WTC11 (cell line): ENCODE measurements around the gene DNAJA4.

Experiments
- ELF4 ChIP-seq: sonication (generic); formaldehyde crosslinking; IDR thresholded peaks from 2 replicates; pipeline ENCODE4 v1.8.1; 2022; ENCODE audit warnings: low read depth, mild to moderate bottlenecking, moderate library complexity, missing genetic modification reagents
- TF ChIP-seq, protein P1 (sequence below): fragments of 200-600 bp; IDR thresholded peaks from 2 replicates; pipeline ENCODE4 v1.8.0; 2022; ENCODE audit warnings: antibody characterized with exemption
- TF ChIP-seq, protein P2 (sequence below): sonication (generic); formaldehyde crosslinking; IDR thresholded peaks from 2 replicates; pipeline ENCODE4 v1.8.0; 2023; ENCODE audit warnings: missing genetic modification reagents
- TF ChIP-seq, protein P3 (sequence below): sonication (generic); formaldehyde crosslinking; IDR thresholded peaks from 2 replicates; pipeline ENCODE4 v1.8.0; 2022; ENCODE audit warnings: missing genetic modification reagents
- TF ChIP-seq, protein P4 (sequence below): sonication (generic); formaldehyde crosslinking; IDR thresholded peaks from 2 replicates; pipeline ENCODE4 v1.8.1; 2023; ENCODE audit warnings: mild to moderate bottlenecking, missing genetic modification reagents
- TF ChIP-seq, protein P5 (sequence below): sonication (generic); formaldehyde crosslinking; IDR thresholded peaks from 2 replicates; pipeline ENCODE4 v1.8.1; 2022; ENCODE audit warnings: low read depth, mild to moderate bottlenecking, moderate library complexity, missing genetic modification reagents, borderline replicate concordance
- TF ChIP-seq, protein P6 (sequence below): sonication (generic); formaldehyde crosslinking; IDR thresholded peaks from 2 replicates; pipeline ENCODE4 v1.8.1; 2022; ENCODE audit warnings: low read depth, missing genetic modification reagents, borderline replicate concordance

DNA sequence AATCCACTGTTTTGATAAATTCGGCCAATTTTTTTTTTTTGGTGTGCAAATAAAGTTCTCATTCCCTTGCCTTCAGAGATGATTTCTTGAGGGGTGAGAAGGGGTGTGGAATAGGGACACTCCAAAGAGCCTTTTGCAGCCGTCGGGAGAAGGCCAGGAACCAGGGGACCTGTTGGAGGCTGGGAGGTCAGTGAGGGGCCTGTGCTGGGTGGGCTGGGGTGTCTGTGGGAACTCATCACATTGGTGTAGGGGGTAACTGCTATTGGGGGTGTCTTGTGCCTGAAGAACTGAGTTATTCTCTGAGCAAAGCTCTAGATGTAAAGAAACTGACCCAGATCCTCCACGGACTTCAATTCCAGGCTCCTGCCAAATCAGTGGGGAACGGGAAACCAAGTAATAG is 48.6 kb downstream of the DNAJA4 start:
- TF ChIP-seq, protein P1, sequence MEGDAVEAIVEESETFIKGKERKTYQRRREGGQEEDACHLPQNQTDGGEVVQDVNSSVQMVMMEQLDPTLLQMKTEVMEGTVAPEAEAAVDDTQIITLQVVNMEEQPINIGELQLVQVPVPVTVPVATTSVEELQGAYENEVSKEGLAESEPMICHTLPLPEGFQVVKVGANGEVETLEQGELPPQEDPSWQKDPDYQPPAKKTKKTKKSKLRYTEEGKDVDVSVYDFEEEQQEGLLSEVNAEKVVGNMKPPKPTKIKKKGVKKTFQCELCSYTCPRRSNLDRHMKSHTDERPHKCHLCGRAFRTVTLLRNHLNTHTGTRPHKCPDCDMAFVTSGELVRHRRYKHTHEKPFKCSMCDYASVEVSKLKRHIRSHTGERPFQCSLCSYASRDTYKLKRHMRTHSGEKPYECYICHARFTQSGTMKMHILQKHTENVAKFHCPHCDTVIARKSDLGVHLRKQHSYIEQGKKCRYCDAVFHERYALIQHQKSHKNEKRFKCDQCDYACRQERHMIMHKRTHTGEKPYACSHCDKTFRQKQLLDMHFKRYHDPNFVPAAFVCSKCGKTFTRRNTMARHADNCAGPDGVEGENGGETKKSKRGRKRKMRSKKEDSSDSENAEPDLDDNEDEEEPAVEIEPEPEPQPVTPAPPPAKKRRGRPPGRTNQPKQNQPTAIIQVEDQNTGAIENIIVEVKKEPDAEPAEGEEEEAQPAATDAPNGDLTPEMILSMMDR, result no peak
- TF ChIP-seq, protein P2, sequence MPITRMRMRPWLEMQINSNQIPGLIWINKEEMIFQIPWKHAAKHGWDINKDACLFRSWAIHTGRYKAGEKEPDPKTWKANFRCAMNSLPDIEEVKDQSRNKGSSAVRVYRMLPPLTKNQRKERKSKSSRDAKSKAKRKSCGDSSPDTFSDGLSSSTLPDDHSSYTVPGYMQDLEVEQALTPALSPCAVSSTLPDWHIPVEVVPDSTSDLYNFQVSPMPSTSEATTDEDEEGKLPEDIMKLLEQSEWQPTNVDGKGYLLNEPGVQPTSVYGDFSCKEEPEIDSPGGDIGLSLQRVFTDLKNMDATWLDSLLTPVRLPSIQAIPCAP (CRISPR knock-in tag), result no peak
- TF ChIP-seq ELF4 (CRISPR knock-in tag), result no peak
- TF ChIP-seq, protein P3, sequence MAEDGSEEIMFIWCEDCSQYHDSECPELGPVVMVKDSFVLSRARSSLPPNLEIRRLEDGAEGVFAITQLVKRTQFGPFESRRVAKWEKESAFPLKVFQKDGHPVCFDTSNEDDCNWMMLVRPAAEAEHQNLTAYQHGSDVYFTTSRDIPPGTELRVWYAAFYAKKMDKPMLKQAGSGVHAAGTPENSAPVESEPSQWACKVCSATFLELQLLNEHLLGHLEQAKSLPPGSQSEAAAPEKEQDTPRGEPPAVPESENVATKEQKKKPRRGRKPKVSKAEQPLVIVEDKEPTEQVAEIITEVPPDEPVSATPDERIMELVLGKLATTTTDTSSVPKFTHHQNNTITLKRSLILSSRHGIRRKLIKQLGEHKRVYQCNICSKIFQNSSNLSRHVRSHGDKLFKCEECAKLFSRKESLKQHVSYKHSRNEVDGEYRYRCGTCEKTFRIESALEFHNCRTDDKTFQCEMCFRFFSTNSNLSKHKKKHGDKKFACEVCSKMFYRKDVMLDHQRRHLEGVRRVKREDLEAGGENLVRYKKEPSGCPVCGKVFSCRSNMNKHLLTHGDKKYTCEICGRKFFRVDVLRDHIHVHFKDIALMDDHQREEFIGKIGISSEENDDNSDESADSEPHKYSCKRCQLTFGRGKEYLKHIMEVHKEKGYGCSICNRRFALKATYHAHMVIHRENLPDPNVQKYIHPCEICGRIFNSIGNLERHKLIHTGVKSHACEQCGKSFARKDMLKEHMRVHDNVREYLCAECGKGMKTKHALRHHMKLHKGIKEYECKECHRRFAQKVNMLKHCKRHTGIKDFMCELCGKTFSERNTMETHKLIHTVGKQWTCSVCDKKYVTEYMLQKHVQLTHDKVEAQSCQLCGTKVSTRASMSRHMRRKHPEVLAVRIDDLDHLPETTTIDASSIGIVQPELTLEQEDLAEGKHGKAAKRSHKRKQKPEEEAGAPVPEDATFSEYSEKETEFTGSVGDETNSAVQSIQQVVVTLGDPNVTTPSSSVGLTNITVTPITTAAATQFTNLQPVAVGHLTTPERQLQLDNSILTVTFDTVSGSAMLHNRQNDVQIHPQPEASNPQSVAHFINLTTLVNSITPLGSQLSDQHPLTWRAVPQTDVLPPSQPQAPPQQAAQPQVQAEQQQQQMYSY, result no peak
- TF ChIP-seq, protein P4, sequence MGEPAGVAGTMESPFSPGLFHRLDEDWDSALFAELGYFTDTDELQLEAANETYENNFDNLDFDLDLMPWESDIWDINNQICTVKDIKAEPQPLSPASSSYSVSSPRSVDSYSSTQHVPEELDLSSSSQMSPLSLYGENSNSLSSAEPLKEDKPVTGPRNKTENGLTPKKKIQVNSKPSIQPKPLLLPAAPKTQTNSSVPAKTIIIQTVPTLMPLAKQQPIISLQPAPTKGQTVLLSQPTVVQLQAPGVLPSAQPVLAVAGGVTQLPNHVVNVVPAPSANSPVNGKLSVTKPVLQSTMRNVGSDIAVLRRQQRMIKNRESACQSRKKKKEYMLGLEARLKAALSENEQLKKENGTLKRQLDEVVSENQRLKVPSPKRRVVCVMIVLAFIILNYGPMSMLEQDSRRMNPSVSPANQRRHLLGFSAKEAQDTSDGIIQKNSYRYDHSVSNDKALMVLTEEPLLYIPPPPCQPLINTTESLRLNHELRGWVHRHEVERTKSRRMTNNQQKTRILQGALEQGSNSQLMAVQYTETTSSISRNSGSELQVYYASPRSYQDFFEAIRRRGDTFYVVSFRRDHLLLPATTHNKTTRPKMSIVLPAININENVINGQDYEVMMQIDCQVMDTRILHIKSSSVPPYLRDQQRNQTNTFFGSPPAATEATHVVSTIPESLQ, result no peak
- TF ChIP-seq, protein P5, sequence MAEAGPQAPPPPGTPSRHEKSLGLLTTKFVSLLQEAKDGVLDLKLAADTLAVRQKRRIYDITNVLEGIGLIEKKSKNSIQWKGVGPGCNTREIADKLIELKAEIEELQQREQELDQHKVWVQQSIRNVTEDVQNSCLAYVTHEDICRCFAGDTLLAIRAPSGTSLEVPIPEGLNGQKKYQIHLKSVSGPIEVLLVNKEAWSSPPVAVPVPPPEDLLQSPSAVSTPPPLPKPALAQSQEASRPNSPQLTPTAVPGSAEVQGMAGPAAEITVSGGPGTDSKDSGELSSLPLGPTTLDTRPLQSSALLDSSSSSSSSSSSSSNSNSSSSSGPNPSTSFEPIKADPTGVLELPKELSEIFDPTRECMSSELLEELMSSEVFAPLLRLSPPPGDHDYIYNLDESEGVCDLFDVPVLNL (CRISPR knock-in tag), result no peak
- TF ChIP-seq, protein P6, sequence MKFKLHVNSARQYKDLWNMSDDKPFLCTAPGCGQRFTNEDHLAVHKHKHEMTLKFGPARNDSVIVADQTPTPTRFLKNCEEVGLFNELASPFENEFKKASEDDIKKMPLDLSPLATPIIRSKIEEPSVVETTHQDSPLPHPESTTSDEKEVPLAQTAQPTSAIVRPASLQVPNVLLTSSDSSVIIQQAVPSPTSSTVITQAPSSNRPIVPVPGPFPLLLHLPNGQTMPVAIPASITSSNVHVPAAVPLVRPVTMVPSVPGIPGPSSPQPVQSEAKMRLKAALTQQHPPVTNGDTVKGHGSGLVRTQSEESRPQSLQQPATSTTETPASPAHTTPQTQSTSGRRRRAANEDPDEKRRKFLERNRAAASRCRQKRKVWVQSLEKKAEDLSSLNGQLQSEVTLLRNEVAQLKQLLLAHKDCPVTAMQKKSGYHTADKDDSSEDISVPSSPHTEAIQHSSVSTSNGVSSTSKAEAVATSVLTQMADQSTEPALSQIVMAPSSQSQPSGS (CRISPR knock-in tag), result no peak
